ENCODE results near the gene TC2N. TPM values are rescaled to one million over a fixed set of nuclear protein-coding genes. Genes with fewer than 3 reads are reported as not detected.
"Not testable (repeated sequence)": the region's sequence is repeated elsewhere in the genome, so short reads cannot be mapped to it uniquely, and the experiment has no call there.

The TC2N gene
- total and polyA plus RNA-seq, 9 of the 15 experiments (the other 6 are each of a cell fraction or from before 2014, with no cell fraction given) = 2.0 to 12.5 (median 7.3) TPM

GRCh38 chr14:91845652-91846051, 21.7 kb downstream of the TC2N start:
- ChIA-PET CTCF (ENCODE audit: low intra/inter-chr PET ratio) (no interaction called here), POLR2A (interaction anchor here (0.8 kb wide), 1 partner anchor 10 kb away, joined by 3 read pairs; no protein-coding TSS in a partner anchor)
- no peak overlapping the region for H3K9ac ChIP-seq (ENCODE audit: insufficient read depth in 1 of 2, low read depth in 2 of 2, low read length in 2 of 2)
- no peak overlapping the region for H3K27ac ChIP-seq (ENCODE audit: extremely low read depth, low read depth, low read length)
- H3K36me3 ChIP-seq (ENCODE audit: control insufficient read depth, insufficient read depth, low read length) = no peaks in the 10 kb centered on the region
- ATAC-seq (no peak), FAIRE-seq (no peak), DNase-seq (ENCODE audit: extremely low read depth in 1 of 4, low spot score in 3 of 4) (no peak)
- no peak overlapping the region for H2AFZ ChIP-seq (ENCODE audit: low read depth, low read length)
- no peak overlapping the region for H3K4me3 ChIP-seq
- intact Hi-C loops (cut with micrococcal nuclease) = no loop called here
- H3K27me3 ChIP-seq (ENCODE audit: control insufficient read depth in 2 of 2, insufficient read depth in 2 of 2, low read length in 2 of 2) = no peaks in the 10 kb centered on the region
- H3K9me3 ChIP-seq (replicated peaks; ENCODE audit: control insufficient read depth, insufficient read depth, low read depth, low read length) = no peaks in the 10 kb centered on the region
- no peak overlapping the region for H3K4me2 ChIP-seq (ENCODE audit: insufficient read depth, low read length)
- no peaks in the 10 kb centered on the region for H4K20me1 ChIP-seq (replicated peaks; ENCODE audit: control insufficient read depth, insufficient read depth, low read length)
- H3K79me2 ChIP-seq (ENCODE audit: control insufficient read depth, insufficient read depth, low read length) = no peaks in the 10 kb centered on the region
- WGBS (ENCODE audit: insufficient coverage, low coverage, missing lambda C conversion rate) = 0% methylated on average over 1 of the region's 2 CpGs
- BruUV-seq (replicated peaks) = no TSS peak
- no peaks in the 10 kb centered on the region; a peak in 1 of 5 replicates for H3K4me1 ChIP-seq (replicated peaks in 1 of 2; ENCODE audit: control insufficient read depth in 2 of 2, insufficient read depth in 2 of 2, low read length in 2 of 2)
- H3K9me1 ChIP-seq (ENCODE audit: control insufficient read depth, insufficient read depth, low read length) = no peaks in the 10 kb centered on the region
- in situ Hi-C loops (cut with MboI) = no loop called here
- TF ChIP-seq PHF8 (IDR thresholded peaks at IDR 0.05; ENCODE audit: borderline replicate concordance, low read length) = no peak

- POLR2A ChIA-PET = interaction anchor here (0.8 kb wide), 1 partner anchor 10 kb away, joined by 3 read pairs; no protein-coding TSS in a partner anchor
- intact Hi-C loops (cut with micrococcal nuclease); BruUV-seq (replicated peaks); CTCF ChIA-PET (ENCODE audit: low intra/inter-chr PET ratio); ATAC-seq; H4K20me1 ChIP-seq (replicated peaks; ENCODE audit: control insufficient read depth, insufficient read depth, low read length); DNase-seq (ENCODE audit: extremely low read depth in 1 of 4, low spot score in 3 of 4); H2AFZ ChIP-seq (ENCODE audit: low read depth, low read length); H3K36me3 ChIP-seq (ENCODE audit: control insufficient read depth, insufficient read depth, low read length); H3K4me2 ChIP-seq (ENCODE audit: insufficient read depth, low read length); H3K27me3 ChIP-seq (ENCODE audit: control insufficient read depth in 2 of 2, insufficient read depth in 2 of 2, low read length in 2 of 2); H3K4me1 ChIP-seq (replicated peaks in 1 of 2; ENCODE audit: control insufficient read depth in 2 of 2, insufficient read depth in 2 of 2, low read length in 2 of 2); FAIRE-seq; in situ Hi-C loops (cut with MboI); H3K9me1 ChIP-seq (ENCODE audit: control insufficient read depth, insufficient read depth, low read length); H3K9ac ChIP-seq (ENCODE audit: insufficient read depth in 1 of 2, low read depth in 2 of 2, low read length in 2 of 2); H3K4me3 ChIP-seq; H3K9me3 ChIP-seq (replicated peaks; ENCODE audit: control insufficient read depth, insufficient read depth, low read depth, low read length); H3K27ac ChIP-seq (ENCODE audit: extremely low read depth, low read depth, low read length); H3K79me2 ChIP-seq (ENCODE audit: control insufficient read depth, insufficient read depth, low read length): not testable (repeated sequence)
- 61% methylated on average over 8 of the region's 8 CpGs for WGBS (ENCODE audit: insufficient coverage, low coverage, missing lambda C conversion rate)
Observed at GRCh38 chr14:91845056-91845455, 22.3 kb downstream of the TC2N start.
